Body of pancreas (tissue), 4 donors: ENCODE measurements around the gene HERPUD1.

Experiments used
- CTCF ChIP-seq, 7 experiments: fragments of 450-650 bp in 4 of 7; fragments of 200-600 bp in 3 of 7; sonication (generic) in 3 of 7; IDR thresholded peaks; one replicate each; pipeline ENCODE4 v1.5.1; 2016 to 2019; ENCODE audit warnings: antibody characterized with exemption in 7 of 7
- POLR2A ChIP-seq, 3 donors: fragments of 450-650 bp; IDR thresholded peaks; one replicate each; pipeline ENCODE4 v1.6.1; 2016; ENCODE audit warnings: antibody characterized with exemption in 3 of 3, mild to moderate bottlenecking in 2 of 3

- TF ChIP-seq POLR2A (IDR thresholded peaks at IDR 0.05) (no peak), CTCF (IDR thresholded peaks at IDR 0.05) (no peak)
Observed at GRCh38 chr16:56950051-56950450, 18.1 kb downstream of the HERPUD1 start.
